ENCODE data around the gene SLC19A1. TPM values are rescaled to one million over a fixed set of nuclear protein-coding genes. Genes with fewer than 3 reads are reported as not detected.

The SLC19A1 gene
- total RNA-seq, 4 donors from 2014 or later, result 2.8 to 10.0 (median 6.6) TPM

GRCh38 chr21:45448810-45449657 lies 93.2 kb downstream of the SLC19A1 start:
- TF ChIP-seq EP300 (IDR thresholded peaks at IDR 0.05) (no peak), CTCF (IDR thresholded peaks at IDR 0.05) (no peak), POLR2AphosphoS5 (IDR thresholded peaks at IDR 0.05) (no peak), POLR2A (IDR thresholded peaks at IDR 0.05; ENCODE audit: low read depth) (no peak)
- no peak for DNase-seq (ENCODE audit: extremely low spot score)
- peaks cover 0 to 7% (median 0%) of the 10 kb centered on the region in 4 donors for H3K27me3 ChIP-seq
- 65% methylated on average over 14 of the region's 28 CpGs for WGBS
- H3K4me3 ChIP-seq, result no peak overlapping the region
- H3K36me3 ChIP-seq, result peaks cover 0 to 8% (median 0%) of the 10 kb centered on the region in 4 donors
- peaks cover 3 to 11% (median 8%) of the 10 kb centered on the region in 4 donors for H3K4me1 ChIP-seq
- intact Hi-C loops (cut with DNase I), result no loop called here
- H3K9me3 ChIP-seq, result peaks cover 0 to 8% (median 0%) of the 10 kb centered on the region in 4 donors
- no peak overlapping the region for H3K27ac ChIP-seq (replicated peaks in 1 of 4)

GRCh38 chr21:45448283-45448809 lies 93.9 kb downstream of the SLC19A1 start:
- peaks cover 0 to 8% (median 0%) of the 10 kb centered on the region in 4 donors for H3K9me3 ChIP-seq
- DNase-seq (ENCODE audit: extremely low spot score), result no peak
- H3K4me1 ChIP-seq, result peaks cover under 1 to 4% (median 2%) of the 10 kb centered on the region in 4 donors
- H3K4me3 ChIP-seq, result no peak overlapping the region
- peaks cover 0 to 8% (median 0%) of the 10 kb centered on the region in 4 donors for H3K36me3 ChIP-seq
- intact Hi-C loops (cut with DNase I), result no loop called here
- TF ChIP-seq CTCF (IDR thresholded peaks at IDR 0.05) (no peak), EP300 (IDR thresholded peaks at IDR 0.05) (no peak), POLR2AphosphoS5 (IDR thresholded peaks at IDR 0.05) (no peak), POLR2A (IDR thresholded peaks at IDR 0.05; ENCODE audit: low read depth) (no peak)
- H3K27me3 ChIP-seq, result peaks cover 0 to 7% (median 0%) of the 10 kb centered on the region in 4 donors
- no peak overlapping the region for H3K27ac ChIP-seq (replicated peaks in 1 of 4)
- 82% methylated on average over 20 of the region's 20 CpGs for WGBS

Small RNA genes within 50 kb of the gene (small RNA-seq; reads per million reads assigned to genes)
- 0 to 0.51 (median 0) reads per million in 3 donors for gene MIR6815

Other genes starting within 250 kb of the SLC19A1 start
- gene COL18A1, start 137.3 kb downstream of the SLC19A1 start, total RNA-seq, result 100 to 1,000 TPM in 3 of 4 donors, 10 to 100 TPM in 1; 97.7 to 173 (median 110) TPM
- 1 to 10 TPM; 7.5 to 9.2 (median 8.1) TPM for gene PCBP3, start 101.3 kb upstream of the SLC19A1 start, total RNA-seq